IMR-90 (cell line): ENCODE measurements around the gene TCEA2.
"Not testable (repeated sequence)": the region's sequence is repeated elsewhere in the genome, so short reads cannot be mapped to it uniquely, and the experiment has no call there.

Experiments
- CEBPB ChIP-seq: IDR thresholded peaks from 2 replicates; pipeline ENCODE4 v1.6.1; 2012; ENCODE audit warnings: low read depth, low read length, improper control_type of control experiment
- CTCF ChIP-seq: conservative IDR thresholded peaks from 2 replicates; pipeline ENCODE4 v1.5.1; 2012; ENCODE audit warnings: mild to moderate bottlenecking, low read depth, low read length, improper control_type of control experiment
- ELK1 ChIP-seq: fragments of 150-350 bp; IDR thresholded peaks from 2 replicates; pipeline ENCODE4 v1.6.1; 2016; ENCODE audit warnings: low read depth, mild to moderate bottlenecking, low read length, moderate library complexity, borderline replicate concordance
- FOS ChIP-seq: fragments of 150-350 bp; IDR thresholded peaks from 2 replicates; pipeline ENCODE4 v1.6.1; 2016; ENCODE audit warnings: low read depth, low read length
- MAFK ChIP-seq: IDR thresholded peaks from 2 replicates; pipeline ENCODE4 v1.6.1; 2012; ENCODE audit warnings: low read depth, low read length, improper control_type of control experiment
- MXI1 ChIP-seq: IDR thresholded peaks from 2 replicates; pipeline ENCODE4 v1.6.1; 2012; ENCODE audit warnings: low read depth, mild to moderate bottlenecking, low read length, moderate library complexity, borderline replicate concordance
- POLR2A ChIP-seq: IDR thresholded peaks from 2 replicates; pipeline ENCODE4 v1.6.1; 2012; ENCODE audit warnings: mild to moderate bottlenecking, low read depth, low read length
- RCOR1 ChIP-seq: IDR thresholded peaks from 2 replicates; pipeline ENCODE4 v1.6.1; 2012; ENCODE audit warnings: mild to moderate bottlenecking, low read length, improper control_type of control experiment; ENCODE audit not compliant: insufficient replicate concordance
- USF2 ChIP-seq: fragments of 150-350 bp; IDR thresholded peaks from 2 replicates; pipeline ENCODE4 v1.6.1; 2017; ENCODE audit warnings: mild to moderate bottlenecking, antibody characterized with exemption, low read length, low read depth

GRCh38 chr20:64088586-64088985, 25.6 kb downstream of the TCEA2 start:
- TF ChIP-seq USF2, RCOR1, CTCF, POLR2A, CEBPB, MAFK, FOS, MXI1, ELK1: not testable (repeated sequence)
